Dendritic cell treated with granulocyte-macrophage colony-stimulating factor and Interleukin-4, amounts not matched to agents 40 ng/mL and 50 ng/mL, for 4 days (primary cell): ENCODE results near the gene DNAH8.

Experiments
- H3K27ac Mint-ChIP-seq: one replicate; pipeline ENCODE4 v1.8.0; 2022; ENCODE audit warnings: mild to moderate bottlenecking, mixed read lengths
- H3K27me3 Mint-ChIP-seq: one replicate; pipeline ENCODE4 v1.8.0; 2022; ENCODE audit warnings: mild to moderate bottlenecking, mixed read lengths
- H3K36me3 Mint-ChIP-seq: one replicate; pipeline ENCODE4 v1.8.0; 2022; ENCODE audit warnings: low read depth, mixed read lengths
- H3K4me1 Mint-ChIP-seq: one replicate; pipeline ENCODE4 v1.8.0; 2022; ENCODE audit warnings: low read depth, mixed read lengths
- H3K4me3 Mint-ChIP-seq: one replicate; pipeline ENCODE4 v1.8.0; 2022; ENCODE audit warnings: mild to moderate bottlenecking, moderate library complexity, mixed read lengths
- H3K9me3 Mint-ChIP-seq: one replicate; pipeline ENCODE4 v1.8.0; 2022; ENCODE audit warnings: mixed read lengths
- intact Hi-C: fragments of 100-400 bp; cut with micrococcal nuclease; formaldehyde crosslinking; loops from one replicate; pipeline ENCODE4 v1.15.0; 2022

Gene DNAH8

GRCh38 chr6:38988736-38989449 is 273.8 kb downstream of the DNAH8 start:
- Mint-ChIP-seq H3K36me3 (no peaks in the 10 kb centered on the region), H3K9me3 (no peaks in the 10 kb centered on the region), H3K27ac (no peak overlapping the region), H3K4me1 (no peaks in the 10 kb centered on the region), H3K4me3 (no peak overlapping the region), H3K27me3 (peaks cover 7% of the 10 kb centered on the region)
- intact Hi-C loops, result no loop called here

DNA sequence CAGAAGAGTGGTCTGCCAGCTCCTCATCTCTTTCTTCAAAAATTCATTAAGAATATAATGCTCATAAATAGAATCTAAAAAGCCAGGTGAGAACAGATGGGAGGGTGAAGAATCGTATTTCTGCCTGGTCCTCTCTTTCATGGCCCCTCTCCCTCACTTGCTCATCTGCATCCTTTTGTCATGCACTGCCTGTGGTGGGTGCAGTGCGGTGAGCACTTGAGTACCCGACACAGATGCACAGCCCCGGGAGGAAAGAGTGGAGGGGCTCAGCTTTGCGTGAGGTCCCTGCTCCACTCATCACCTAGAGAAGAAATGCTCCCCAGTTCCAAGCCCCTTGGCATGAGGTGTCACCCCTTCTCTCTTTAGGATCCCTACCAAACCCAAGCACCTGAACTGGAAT is 275.4 kb downstream of the DNAH8 start:
- no peaks in the 10 kb centered on the region for H3K36me3 Mint-ChIP-seq
- no peaks in the 10 kb centered on the region for H3K9me3 Mint-ChIP-seq
- no peak overlapping the region for H3K4me3 Mint-ChIP-seq
- peaks cover 12% of the 10 kb centered on the region for H3K27me3 Mint-ChIP-seq
- intact Hi-C loops, result no loop called here
- H3K4me1 Mint-ChIP-seq, result no peaks in the 10 kb centered on the region
- no peak overlapping the region for H3K27ac Mint-ChIP-seq

GRCh38 chr6:38996676-38997075 is 281.6 kb downstream of the DNAH8 start:
- Mint-ChIP-seq H3K9me3 (no peaks in the 10 kb centered on the region), H3K4me3 (no peak overlapping the region), H3K27ac (no peak overlapping the region), H3K27me3 (peaks cover 27% of the 10 kb centered on the region), H3K4me1 (no peaks in the 10 kb centered on the region), H3K36me3 (no peaks in the 10 kb centered on the region)
- intact Hi-C loops, result no loop called here

GRCh38 chr6:38997128-38997761 is 282.1 kb downstream of the DNAH8 start:
- no peaks in the 10 kb centered on the region for H3K4me1 Mint-ChIP-seq
- peaks cover 28% of the 10 kb centered on the region for H3K27me3 Mint-ChIP-seq
- H3K27ac Mint-ChIP-seq, result no peak overlapping the region
- intact Hi-C loops, result no loop called here
- no peaks in the 10 kb centered on the region for H3K36me3 Mint-ChIP-seq
- H3K4me3 Mint-ChIP-seq, result no peak overlapping the region
- H3K9me3 Mint-ChIP-seq, result no peaks in the 10 kb centered on the region

- no peak overlapping the region for H3K27ac Mint-ChIP-seq
- no peak overlapping the region for H3K4me3 Mint-ChIP-seq
- no peaks in the 10 kb centered on the region for H3K36me3 Mint-ChIP-seq
- no peaks in the 10 kb centered on the region for H3K4me1 Mint-ChIP-seq
- intact Hi-C loops, result loop anchor here (10.0 kb wide), 1 partner anchor 152 kb away; no protein-coding TSS in a partner anchor
- H3K9me3 Mint-ChIP-seq, result no peaks in the 10 kb centered on the region
- H3K27me3 Mint-ChIP-seq, result peaks cover 39% of the 10 kb centered on the region
These were observed 288.0 kb downstream of the DNAH8 start for GRCh38 chr6:39003072-39003471.

- Mint-ChIP-seq H3K4me1 (no peaks in the 10 kb centered on the region), H3K27me3 (peaks cover 42% of the 10 kb centered on the region), H3K9me3 (no peaks in the 10 kb centered on the region), H3K27ac (no peak overlapping the region), H3K36me3 (no peaks in the 10 kb centered on the region), H3K4me3 (no peak overlapping the region)
- intact Hi-C loops, result loop anchor here (10.0 kb wide), 1 partner anchor 151 kb away; no protein-coding TSS in a partner anchor
These were observed 288.4 kb downstream of the DNAH8 start for GRCh38 chr6:39003492-39003891.

GRCh38 chr6:39004801-39005200 is 289.7 kb downstream of the DNAH8 start:
- peaks cover 41% of the 10 kb centered on the region for H3K27me3 Mint-ChIP-seq
- H3K4me3 Mint-ChIP-seq, result no peak overlapping the region
- intact Hi-C loops, result loop anchor here (10.0 kb wide), 1 partner anchor 150 kb away; no protein-coding TSS in a partner anchor
- no peak overlapping the region for H3K27ac Mint-ChIP-seq
- H3K9me3 Mint-ChIP-seq, result no peaks in the 10 kb centered on the region
- no peaks in the 10 kb centered on the region for H3K36me3 Mint-ChIP-seq
- no peaks in the 10 kb centered on the region for H3K4me1 Mint-ChIP-seq

GRCh38 chr6:39005774-39006173 is 290.7 kb downstream of the DNAH8 start:
- H3K27ac Mint-ChIP-seq, result no peak overlapping the region
- intact Hi-C loops, result loop anchor here (10.0 kb wide), 1 partner anchor 149 kb away; no protein-coding TSS in a partner anchor
- no peak overlapping the region for H3K4me3 Mint-ChIP-seq
- H3K9me3 Mint-ChIP-seq, result no peaks in the 10 kb centered on the region
- peaks cover 39% of the 10 kb centered on the region for H3K27me3 Mint-ChIP-seq
- no peaks in the 10 kb centered on the region for H3K36me3 Mint-ChIP-seq
- no peaks in the 10 kb centered on the region for H3K4me1 Mint-ChIP-seq

- Mint-ChIP-seq H3K36me3 (no peaks in the 10 kb centered on the region), H3K27ac (no peak overlapping the region), H3K27me3 (peaks cover 37% of the 10 kb centered on the region), H3K4me1 (no peaks in the 10 kb centered on the region), H3K9me3 (no peaks in the 10 kb centered on the region), H3K4me3 (no peak overlapping the region)
- intact Hi-C loops, result loop anchor here (10.0 kb wide), 1 partner anchor 147 kb away; no protein-coding TSS in a partner anchor
These were observed 292.5 kb downstream of the DNAH8 start for GRCh38 chr6:39007575-39007974.

- Mint-ChIP-seq H3K4me1 (no peaks in the 10 kb centered on the region), H3K36me3 (no peaks in the 10 kb centered on the region), H3K27me3 (peaks cover 39% of the 10 kb centered on the region), H3K9me3 (no peaks in the 10 kb centered on the region), H3K27ac (no peak overlapping the region), H3K4me3 (no peak overlapping the region)
- intact Hi-C loops, result loop anchor here (10.0 kb wide), 1 partner anchor 146 kb away; no protein-coding TSS in a partner anchor
These were observed 293.6 kb downstream of the DNAH8 start for GRCh38 chr6:39008737-39009136.

GRCh38 chr6:39009476-39009875 is 294.4 kb downstream of the DNAH8 start:
- no peaks in the 10 kb centered on the region for H3K4me1 Mint-ChIP-seq

GRCh38 chr6:39016839-39017546 is 301.9 kb downstream of the DNAH8 start:
- Mint-ChIP-seq H3K9me3 (peaks cover 17% of the 10 kb centered on the region), H3K27ac (no peak overlapping the region), H3K4me3 (no peak overlapping the region), H3K27me3 (peaks cover 10% of the 10 kb centered on the region), H3K4me1 (no peaks in the 10 kb centered on the region), H3K36me3 (no peaks in the 10 kb centered on the region)
- intact Hi-C loops, result no loop called here

More at GRCh38 chr6:39009476-39009875, 294.4 kb downstream of the DNAH8 start:
- Mint-ChIP-seq H3K4me3 (no peak overlapping the region), H3K36me3 (no peaks in the 10 kb centered on the region), H3K27me3 (peaks cover 37% of the 10 kb centered on the region), H3K27ac (no peak overlapping the region), H3K9me3 (peaks cover under 1% of the 10 kb centered on the region)
- intact Hi-C loops, result loop anchor here (10.0 kb wide), 1 partner anchor 145 kb away; no protein-coding TSS in a partner anchor

GRCh38 chr6:39017547-39017880 is 302.4 kb downstream of the DNAH8 start:
- Mint-ChIP-seq H3K9me3 (peaks cover 17% of the 10 kb centered on the region), H3K4me3 (no peak overlapping the region), H3K4me1 (no peaks in the 10 kb centered on the region), H3K27me3 (peaks cover 8% of the 10 kb centered on the region), H3K27ac (no peak overlapping the region), H3K36me3 (no peaks in the 10 kb centered on the region)
- intact Hi-C loops, result no loop called here

DNA sequence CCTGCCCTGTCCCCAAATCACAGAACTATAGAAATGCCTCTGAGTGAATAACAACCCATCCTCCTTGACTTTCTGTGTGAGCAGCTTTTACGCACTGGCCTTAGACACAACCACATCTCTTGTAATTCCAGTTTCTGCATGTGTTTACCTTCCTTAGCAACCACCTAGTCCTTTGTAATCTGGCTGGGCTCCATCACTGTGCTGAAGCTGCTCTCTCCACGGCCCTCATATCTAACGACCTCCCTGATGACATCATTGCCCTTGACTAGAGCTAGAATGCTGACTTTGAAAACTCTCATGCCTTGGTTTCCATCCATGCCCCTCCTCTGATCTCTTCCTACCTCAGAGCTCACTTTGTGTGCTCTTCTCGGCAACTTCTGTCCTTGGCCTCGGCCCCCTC is 303.0 kb downstream of the DNAH8 start:
- intact Hi-C loops, result no loop called here
- Mint-ChIP-seq H3K36me3 (no peaks in the 10 kb centered on the region), H3K4me1 (no peaks in the 10 kb centered on the region), H3K27ac (no peak overlapping the region), H3K9me3 (peaks cover 17% of the 10 kb centered on the region), H3K27me3 (peaks cover 8% of the 10 kb centered on the region), H3K4me3 (no peak overlapping the region)
